ENCODE measurements around the gene FAM222A. TPM values are rescaled to one million over a fixed set of nuclear protein-coding genes. Genes with fewer than 3 reads are reported as not detected.
A peak's percentile ranks its signal among the peaks of the same experiment; 100 is the strongest.

Gene FAM222A
- total RNA-seq, 1 experiment from 2014 or later = 3.1 TPM

DNA sequence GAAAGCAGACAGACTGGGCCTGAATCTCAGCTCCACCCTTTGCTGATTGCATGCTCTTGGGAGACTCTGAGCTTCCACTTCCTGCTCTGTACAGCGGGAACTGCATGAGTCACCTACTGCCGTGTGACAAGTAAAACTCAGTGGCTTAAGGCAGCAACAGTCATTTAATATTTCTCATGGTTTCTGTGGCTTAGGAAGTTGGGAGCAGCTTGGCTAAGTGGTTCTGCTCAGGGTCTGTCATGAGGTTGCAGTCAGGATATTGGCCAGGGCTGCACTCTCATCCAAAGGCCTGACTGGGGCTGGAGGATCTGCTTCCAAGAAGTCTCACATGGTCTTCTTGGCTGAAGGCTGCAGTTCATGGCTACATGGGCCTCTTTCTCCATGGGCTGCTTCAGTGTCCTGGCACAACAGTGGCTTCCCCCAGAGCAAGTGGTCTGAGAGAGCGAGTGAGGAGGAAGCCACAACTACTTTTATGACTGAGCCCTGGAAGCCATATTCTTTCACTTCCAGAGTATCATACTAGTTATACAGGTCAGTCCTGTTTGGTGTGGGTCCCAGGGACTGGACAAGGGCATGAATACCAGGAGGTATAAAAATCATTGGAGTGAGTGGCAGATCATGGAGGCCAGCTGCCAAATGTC lies 49.7 kb downstream of the FAM222A start:
- H3K36me3 ChIP-seq (ENCODE audit: low read depth) = no peaks in the 10 kb centered on the region
- no peaks in the 10 kb centered on the region for H4K20me1 ChIP-seq (ENCODE audit: insufficient read depth)
- POLR2A ChIA-PET (ENCODE audit: unreplicated experiment) = no interaction called here
- H3K79me2 ChIP-seq (ENCODE audit: low read depth) = no peaks in the 10 kb centered on the region
- peaks cover 19% of the 10 kb centered on the region for H3F3A ChIP-seq (ENCODE audit: insufficient read depth, low read depth)
- peak overlapping the region; percentile 84 for H3K27ac ChIP-seq
- no peak overlapping the region for H2AFZ ChIP-seq
- intact Hi-C loops (cut with micrococcal nuclease; ENCODE audit: unreplicated experiment) = no loop called here
- DNase-seq = peak in 1 of 2 experiments; percentile 87
- no peak overlapping the region for H3K4me3 ChIP-seq
- peaks cover 8% of the 10 kb centered on the region; the same call in 1 of the 2 replicates for H3K9me3 ChIP-seq (ENCODE audit: insufficient read depth, low read depth)
- H3K9me2 ChIP-seq (ENCODE audit: insufficient read depth) = no peaks in the 10 kb centered on the region
- no peaks in the 10 kb centered on the region for H3K27me3 ChIP-seq (ENCODE audit: insufficient read depth, low read depth)
- CTCF ChIA-PET = no interaction called here
- no peaks in the 10 kb centered on the region for H3K4me1 ChIP-seq (replicated peaks; ENCODE audit: insufficient read depth)
- H3K4me2 ChIP-seq = no peak overlapping the region
- TF ChIP-seq, protein P1, sequence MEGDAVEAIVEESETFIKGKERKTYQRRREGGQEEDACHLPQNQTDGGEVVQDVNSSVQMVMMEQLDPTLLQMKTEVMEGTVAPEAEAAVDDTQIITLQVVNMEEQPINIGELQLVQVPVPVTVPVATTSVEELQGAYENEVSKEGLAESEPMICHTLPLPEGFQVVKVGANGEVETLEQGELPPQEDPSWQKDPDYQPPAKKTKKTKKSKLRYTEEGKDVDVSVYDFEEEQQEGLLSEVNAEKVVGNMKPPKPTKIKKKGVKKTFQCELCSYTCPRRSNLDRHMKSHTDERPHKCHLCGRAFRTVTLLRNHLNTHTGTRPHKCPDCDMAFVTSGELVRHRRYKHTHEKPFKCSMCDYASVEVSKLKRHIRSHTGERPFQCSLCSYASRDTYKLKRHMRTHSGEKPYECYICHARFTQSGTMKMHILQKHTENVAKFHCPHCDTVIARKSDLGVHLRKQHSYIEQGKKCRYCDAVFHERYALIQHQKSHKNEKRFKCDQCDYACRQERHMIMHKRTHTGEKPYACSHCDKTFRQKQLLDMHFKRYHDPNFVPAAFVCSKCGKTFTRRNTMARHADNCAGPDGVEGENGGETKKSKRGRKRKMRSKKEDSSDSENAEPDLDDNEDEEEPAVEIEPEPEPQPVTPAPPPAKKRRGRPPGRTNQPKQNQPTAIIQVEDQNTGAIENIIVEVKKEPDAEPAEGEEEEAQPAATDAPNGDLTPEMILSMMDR (conservative IDR thresholded peaks at IDR 0.05) = no peak
- no peak for TF ChIP-seq EZH2 (IDR thresholded peaks at IDR 0.05; ENCODE audit: low read depth)
- BruUV-seq (replicated peaks) = no TSS peak

DNA sequence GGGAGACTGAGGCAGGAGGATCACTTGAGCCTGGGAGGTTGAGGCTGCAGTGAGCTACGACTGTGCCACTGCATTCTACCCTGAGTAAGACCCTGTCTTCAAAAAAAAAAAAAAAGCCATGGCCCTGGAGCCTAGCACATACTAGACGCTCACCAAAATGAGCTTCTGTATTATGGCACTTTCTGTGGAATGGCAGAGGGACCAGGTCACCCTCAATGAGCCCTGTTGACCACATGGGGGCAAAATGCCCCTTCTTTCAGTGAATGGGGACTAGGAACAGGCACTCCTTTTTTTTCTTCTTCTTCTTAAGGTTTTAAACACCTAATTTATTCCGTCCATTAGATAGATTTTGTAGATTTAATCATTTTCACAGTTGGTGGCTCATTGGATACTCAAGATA lies 50.5 kb downstream of the FAM222A start:
- Histone ChIP-seq H3K9me3 (ENCODE audit: insufficient read depth, low read depth) (peaks cover 8% of the 10 kb centered on the region; the same call in 1 of the 2 replicates), H3K36me3 (ENCODE audit: low read depth) (no peaks in the 10 kb centered on the region), H3K4me2 (no peak overlapping the region), H3K27ac (peak overlapping the region; percentile 84; the same call in 1 of the 2 replicates), H3K9me2 (ENCODE audit: insufficient read depth) (no peaks in the 10 kb centered on the region), H3K27me3 (ENCODE audit: insufficient read depth, low read depth) (no peaks in the 10 kb centered on the region), H3F3A (ENCODE audit: insufficient read depth, low read depth) (peaks cover 19% of the 10 kb centered on the region), H3K4me1 (replicated peaks; ENCODE audit: insufficient read depth) (no peaks in the 10 kb centered on the region), H3K4me3 (no peak overlapping the region), H4K20me1 (ENCODE audit: insufficient read depth) (no peaks in the 10 kb centered on the region), H2AFZ (no peak overlapping the region), H3K79me2 (ENCODE audit: low read depth) (no peaks in the 10 kb centered on the region)
- no TSS peak for BruUV-seq (replicated peaks)
- no peak for TF ChIP-seq EZH2 (IDR thresholded peaks at IDR 0.05; ENCODE audit: low read depth)
- TF ChIP-seq, protein P1 (conservative IDR thresholded peaks at IDR 0.05) = no peak; the same call in 1 of the 2 replicates
- POLR2A ChIA-PET (ENCODE audit: unreplicated experiment) = no interaction called here
- CTCF ChIA-PET = no interaction called here
- DNase-seq = no peak
- intact Hi-C loops (cut with micrococcal nuclease; ENCODE audit: unreplicated experiment) = no loop called here

DNA sequence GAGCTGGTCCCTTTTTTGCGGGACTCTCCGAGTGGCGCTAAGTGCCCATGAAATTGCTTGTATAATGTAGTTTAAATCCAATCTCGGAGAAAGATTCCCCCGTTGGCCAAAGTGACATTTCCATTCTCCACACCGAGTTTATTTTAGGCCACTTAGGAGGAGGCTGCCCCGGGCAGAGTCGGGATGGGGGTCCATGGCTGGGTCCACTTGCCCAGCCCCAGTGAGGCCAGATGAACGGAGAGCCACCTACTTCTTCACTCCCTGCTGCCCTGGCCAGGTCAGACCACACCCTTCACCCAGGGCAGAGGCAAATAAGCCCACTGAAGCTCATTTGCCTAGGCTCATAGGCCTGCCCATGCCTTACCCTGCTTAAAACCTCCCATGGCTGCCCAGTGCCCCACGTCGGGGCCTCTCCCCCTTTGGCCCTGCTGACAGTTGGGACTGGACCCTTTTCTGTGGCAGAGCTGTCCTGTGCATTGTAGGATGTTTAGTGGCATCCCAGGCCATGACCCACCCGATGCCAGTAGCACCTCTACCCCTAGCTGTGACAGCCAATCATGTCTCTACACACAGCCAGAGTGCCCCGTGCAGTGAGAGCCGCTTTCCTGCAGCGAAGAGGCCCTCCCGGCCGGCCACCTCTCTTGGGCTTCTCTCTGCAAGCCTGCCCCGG lies 51.3 kb downstream of the FAM222A start:
- DNase-seq = no peak
- H3K9me3 ChIP-seq (ENCODE audit: insufficient read depth, low read depth) = peaks cover 8% of the 10 kb centered on the region; the same call in 1 of the 2 replicates
- H3K79me2 ChIP-seq (ENCODE audit: low read depth) = 0 out of 2 replicates have a peak, but pooled peaks cover 2% of the 10 kb centered on the region
- H3K27ac ChIP-seq = no peak overlapping the region
- no peaks in the 10 kb centered on the region for H3K4me1 ChIP-seq (replicated peaks; ENCODE audit: insufficient read depth)
- H3K9me2 ChIP-seq (ENCODE audit: insufficient read depth) = no peaks in the 10 kb centered on the region
- ChIA-PET POLR2A (ENCODE audit: unreplicated experiment) (no interaction called here), CTCF (no interaction called here)
- H3K4me3 ChIP-seq = no peak overlapping the region
- no peaks in the 10 kb centered on the region for H4K20me1 ChIP-seq (ENCODE audit: insufficient read depth)
- intact Hi-C loops (cut with micrococcal nuclease; ENCODE audit: unreplicated experiment) = no loop called here
- H2AFZ ChIP-seq = no peak overlapping the region
- TF ChIP-seq EZH2 (IDR thresholded peaks at IDR 0.05; ENCODE audit: low read depth) = no peak
- TF ChIP-seq, protein P1 (conservative IDR thresholded peaks at IDR 0.05) = no peak
- H3K27me3 ChIP-seq (ENCODE audit: insufficient read depth, low read depth) = no peaks in the 10 kb centered on the region
- no peaks in the 10 kb centered on the region for H3K36me3 ChIP-seq (ENCODE audit: low read depth)
- no TSS peak for BruUV-seq (replicated peaks)
- no peak overlapping the region for H3K4me2 ChIP-seq
- peaks cover 19% of the 10 kb centered on the region for H3F3A ChIP-seq (ENCODE audit: insufficient read depth, low read depth)

Data from PC-9 (cell line).